ENCODE measurements around the gene IGF2.

IGF2 gene

DNA sequence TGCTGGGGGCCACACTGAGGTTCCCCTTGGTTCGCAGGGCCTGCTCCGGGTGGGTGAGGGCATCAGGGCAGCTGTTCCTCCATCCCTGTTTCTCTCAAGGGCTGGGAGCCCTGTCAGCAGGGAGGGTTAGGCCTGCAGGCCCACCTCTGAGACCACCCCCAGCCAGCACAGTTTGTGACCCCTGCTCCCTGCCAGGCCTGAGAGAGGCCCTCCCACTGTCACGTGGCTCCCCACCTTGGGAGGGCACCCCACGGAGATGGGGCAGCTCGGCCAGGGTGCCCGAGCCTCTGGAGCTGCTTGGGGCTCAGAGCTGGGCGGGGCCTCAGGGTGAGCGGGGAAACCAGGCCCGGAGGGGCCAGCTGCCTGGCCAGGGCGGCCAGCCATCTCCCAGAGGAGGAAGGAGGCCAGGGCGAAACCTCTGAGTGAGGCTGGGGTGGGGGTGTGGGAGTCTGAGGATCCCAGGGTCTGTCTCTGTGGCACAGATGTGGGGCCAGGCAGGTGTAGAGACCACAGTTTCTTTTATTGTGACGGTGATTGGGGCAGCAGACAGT, 24.3 kb upstream of the IGF2 start:
- Histone ChIP-seq H3K4me3 (ENCODE audit: insufficient read depth, low read depth, low read length) (no peak overlapping the region), H3K27ac (ENCODE audit: insufficient read depth, low read depth, low read length, poor library complexity, severe bottlenecking) (no peak overlapping the region), H3K36me3 (ENCODE audit: control insufficient read depth, insufficient read depth, low read length) (no peaks in the 10 kb centered on the region), H3K4me1 (ENCODE audit: control insufficient read depth, insufficient read depth, low read length) (peaks cover 3% of the 10 kb centered on the region), H3K9me3 (ENCODE audit: control insufficient read depth, low read length) (no peaks in the 10 kb centered on the region), H3K27me3 (ENCODE audit: control insufficient read depth, insufficient read depth, low read length, poor library complexity, severe bottlenecking) (peaks cover 5% of the 10 kb centered on the region)
- WGBS, 2 experiments, result 71 to 72% methylated on average over 12 of the region's 12 CpGs

DNA sequence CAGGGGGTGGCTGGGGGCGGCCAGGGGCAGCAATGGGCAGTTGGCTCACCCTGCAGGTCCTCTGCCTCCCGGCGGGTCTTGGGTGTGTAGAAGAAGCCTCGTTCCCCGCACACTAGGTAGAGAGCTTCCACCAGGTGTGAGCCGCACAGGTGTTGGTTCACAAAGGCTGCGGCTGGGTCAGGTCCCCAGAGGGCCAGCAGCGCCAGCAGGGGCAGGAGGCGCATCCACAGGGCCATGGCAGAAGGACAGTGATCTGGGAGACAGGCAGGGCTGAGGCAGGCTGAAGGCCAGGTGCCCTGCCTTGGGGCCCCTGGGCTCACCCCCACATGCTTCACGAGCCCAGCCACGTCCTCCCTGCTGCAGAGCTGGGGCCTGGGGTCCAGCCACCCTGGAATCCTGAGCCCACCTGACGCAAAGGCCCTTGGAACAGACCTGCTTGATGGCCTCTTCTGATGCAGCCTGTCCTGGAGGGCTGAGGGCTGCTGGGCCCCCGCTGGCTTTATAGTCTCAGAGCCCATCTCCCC, 21.6 kb upstream of the IGF2 start, which contains the start of gene INS:
INS (minus strand) TSS at position 474 of the 524 bp plus-strand sequence; CDS start at position 236, 238 bp downstream.
- no peaks in the 10 kb centered on the region for H3K4me1 ChIP-seq (ENCODE audit: control insufficient read depth, insufficient read depth, low read length)
- 92 to 94% methylated on average over 13 of the region's 13 CpGs for WGBS, 2 experiments
- no peaks in the 10 kb centered on the region for H3K9me3 ChIP-seq (ENCODE audit: control insufficient read depth, low read length)
- no peak within 1 kb of the TSS for H3K4me3 ChIP-seq (ENCODE audit: insufficient read depth, low read depth, low read length)
- H3K36me3 ChIP-seq (ENCODE audit: control insufficient read depth, insufficient read depth, low read length), result no peaks in the 10 kb centered on the region
- no peaks in the 10 kb centered on the region for H3K27me3 ChIP-seq (ENCODE audit: control insufficient read depth, insufficient read depth, low read length, poor library complexity, severe bottlenecking)
- H3K27ac ChIP-seq (ENCODE audit: insufficient read depth, low read depth, low read length, poor library complexity, severe bottlenecking), result no peak within 1 kb of the TSS

DNA sequence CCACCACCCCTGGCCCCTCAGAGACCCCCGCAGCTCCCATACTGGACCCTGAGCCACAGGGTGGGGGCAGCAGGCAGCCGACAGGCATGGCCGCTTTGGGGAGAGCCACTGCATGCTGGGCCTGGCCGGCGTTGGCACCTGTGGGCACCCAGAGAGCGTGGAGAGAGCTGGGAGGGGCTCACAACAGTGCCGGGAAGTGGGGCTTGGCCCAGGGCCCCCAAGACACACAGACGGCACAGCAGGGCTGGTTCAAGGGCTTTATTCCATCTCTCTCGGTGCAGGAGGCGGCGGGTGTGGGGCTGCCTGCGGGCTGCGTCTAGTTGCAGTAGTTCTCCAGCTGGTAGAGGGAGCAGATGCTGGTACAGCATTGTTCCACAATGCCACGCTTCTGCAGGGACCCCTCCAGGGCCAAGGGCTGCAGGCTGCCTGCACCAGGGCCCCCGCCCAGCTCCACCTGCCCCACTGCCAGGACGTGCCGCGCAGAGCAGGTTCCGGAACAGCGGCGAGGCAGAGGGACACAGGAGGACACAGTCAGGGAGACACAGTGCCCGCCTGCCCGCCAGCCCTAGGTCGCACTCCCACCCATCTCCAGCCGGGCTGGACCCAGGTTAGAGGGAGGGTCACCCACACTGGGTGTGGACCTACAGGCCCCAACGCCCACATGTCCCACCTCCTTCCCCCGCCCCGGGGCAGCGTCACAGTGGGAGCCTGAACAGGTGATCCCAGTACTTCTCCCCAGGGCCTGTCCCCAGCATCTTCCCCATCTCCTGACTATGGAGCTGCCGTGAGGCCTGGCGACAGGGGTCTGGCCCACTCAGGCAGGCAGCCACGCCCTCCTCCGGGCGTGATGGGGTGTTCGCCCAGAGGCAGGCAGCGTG, 20.6 kb upstream of the IGF2 start:
- no peaks in the 10 kb centered on the region for H3K36me3 ChIP-seq (ENCODE audit: control insufficient read depth, insufficient read depth, low read length)
- 92 to 94% methylated on average over 36 of the region's 36 CpGs for WGBS, 2 experiments
- H3K9me3 ChIP-seq (ENCODE audit: control insufficient read depth, low read length), result no peaks in the 10 kb centered on the region
- no peak overlapping the region for H3K4me3 ChIP-seq (ENCODE audit: insufficient read depth, low read depth, low read length)
- H3K27ac ChIP-seq (ENCODE audit: insufficient read depth, low read depth, low read length, poor library complexity, severe bottlenecking), result no peak overlapping the region
- H3K4me1 ChIP-seq (ENCODE audit: control insufficient read depth, insufficient read depth, low read length), result no peaks in the 10 kb centered on the region
- no peaks in the 10 kb centered on the region for H3K27me3 ChIP-seq (ENCODE audit: control insufficient read depth, insufficient read depth, low read length, poor library complexity, severe bottlenecking)

DNA sequence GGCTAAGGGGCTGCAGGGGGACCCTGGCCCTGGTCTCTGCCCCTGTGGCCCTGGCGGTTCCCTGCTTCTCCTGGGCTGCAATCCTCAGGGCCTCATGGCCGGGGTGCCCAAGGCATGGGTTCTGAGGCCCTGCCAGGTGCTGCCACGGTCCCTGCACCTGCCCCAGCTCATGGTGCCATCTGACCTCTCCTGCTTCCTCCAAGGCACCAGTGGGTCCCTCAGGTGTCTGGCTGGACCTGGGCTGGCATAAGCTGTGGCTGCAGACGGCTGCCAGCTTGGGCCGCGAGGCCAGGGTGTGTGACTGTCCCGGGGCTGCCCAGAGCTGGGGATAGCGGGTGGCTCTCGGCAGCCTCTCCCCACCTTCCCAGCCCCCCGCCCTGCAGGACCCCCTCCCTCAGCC, 19.8 kb upstream of the IGF2 start:
- Histone ChIP-seq H3K27me3 (ENCODE audit: control insufficient read depth, insufficient read depth, low read length, poor library complexity, severe bottlenecking) (no peaks in the 10 kb centered on the region), H3K27ac (ENCODE audit: insufficient read depth, low read depth, low read length, poor library complexity, severe bottlenecking) (no peak overlapping the region), H3K4me1 (ENCODE audit: control insufficient read depth, insufficient read depth, low read length) (no peaks in the 10 kb centered on the region), H3K4me3 (ENCODE audit: insufficient read depth, low read depth, low read length) (no peak overlapping the region), H3K9me3 (ENCODE audit: control insufficient read depth, low read length) (no peaks in the 10 kb centered on the region), H3K36me3 (ENCODE audit: control insufficient read depth, insufficient read depth, low read length) (no peaks in the 10 kb centered on the region)
- whole genome bisulfite sequencing, 2 experiments, result 93 to 95% methylated on average over 9 of the region's 10 CpGs

DNA sequence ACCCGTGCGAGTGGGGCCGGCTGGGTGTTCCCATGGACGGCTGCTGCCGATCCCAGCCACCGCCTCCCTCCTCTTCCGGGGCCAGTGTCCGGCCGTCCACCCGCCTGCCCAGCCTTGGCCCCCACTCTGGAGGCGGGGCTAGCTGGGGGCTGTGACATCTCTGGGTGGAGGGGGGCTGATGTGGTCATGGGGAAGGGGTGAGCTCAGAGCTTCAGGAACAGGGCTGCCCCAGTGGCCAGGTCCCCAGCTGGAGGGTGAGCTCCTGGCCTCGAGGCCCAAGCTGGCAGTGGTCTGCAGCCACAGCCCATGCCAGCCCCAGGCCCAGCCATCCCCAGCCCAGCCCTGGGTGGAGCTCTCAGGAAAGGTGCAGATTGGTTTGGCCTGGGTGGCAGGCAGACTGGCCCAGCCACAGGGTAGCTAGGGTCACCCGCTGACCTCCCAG, 19.1 kb upstream of the IGF2 start:
- Histone ChIP-seq H3K36me3 (ENCODE audit: control insufficient read depth, insufficient read depth, low read length) (no peaks in the 10 kb centered on the region), H3K27me3 (ENCODE audit: control insufficient read depth, insufficient read depth, low read length, poor library complexity, severe bottlenecking) (no peaks in the 10 kb centered on the region), H3K27ac (ENCODE audit: insufficient read depth, low read depth, low read length, poor library complexity, severe bottlenecking) (no peak overlapping the region), H3K4me1 (ENCODE audit: control insufficient read depth, insufficient read depth, low read length) (no peaks in the 10 kb centered on the region), H3K4me3 (ENCODE audit: insufficient read depth, low read depth, low read length) (no peak overlapping the region), H3K9me3 (ENCODE audit: control insufficient read depth, low read length) (no peaks in the 10 kb centered on the region)
- 86 to 89% methylated on average over 13 of the region's 13 CpGs for WGBS, 2 experiments

DNA sequence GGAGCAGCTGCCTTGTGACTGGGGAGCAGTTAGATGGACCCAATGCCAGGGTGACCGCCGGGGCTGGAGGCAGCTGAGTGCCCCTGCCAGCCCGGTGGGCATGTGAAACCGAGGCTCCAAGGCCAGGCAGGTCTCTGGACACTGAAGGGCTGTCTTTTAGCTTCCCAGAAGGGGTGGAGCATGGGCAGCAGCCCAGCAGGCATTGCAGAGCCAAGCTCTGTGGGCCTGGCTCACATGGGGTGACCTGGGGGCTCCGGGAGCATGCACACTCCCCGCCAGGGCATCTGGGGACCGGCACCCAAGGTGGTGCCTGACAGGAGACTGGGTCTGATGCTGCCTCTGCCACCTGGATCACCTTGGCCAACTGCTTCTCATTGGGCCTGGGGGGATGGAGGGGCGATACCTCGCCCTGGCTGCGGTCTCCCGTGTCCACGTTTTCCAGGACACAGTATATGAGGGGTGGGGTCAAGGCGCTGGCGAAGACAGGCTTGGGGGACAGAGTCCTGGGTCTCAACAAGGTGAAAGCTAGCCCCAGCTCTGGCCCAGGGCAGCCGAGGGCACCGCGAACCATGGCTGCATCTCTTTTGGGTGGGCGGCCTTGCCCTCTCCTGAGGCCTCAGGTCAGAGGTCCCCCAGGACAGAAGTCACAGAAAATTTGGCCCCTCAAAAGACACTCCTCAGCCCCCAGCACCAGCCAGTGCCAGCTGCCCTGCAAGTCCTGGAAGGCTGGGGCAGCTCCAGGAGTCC, 18.3 kb upstream of the IGF2 start:
- Histone ChIP-seq H3K27me3 (ENCODE audit: control insufficient read depth, insufficient read depth, low read length, poor library complexity, severe bottlenecking) (no peaks in the 10 kb centered on the region), H3K4me3 (ENCODE audit: insufficient read depth, low read depth, low read length) (no peak overlapping the region), H3K36me3 (ENCODE audit: control insufficient read depth, insufficient read depth, low read length) (no peaks in the 10 kb centered on the region), H3K4me1 (ENCODE audit: control insufficient read depth, insufficient read depth, low read length) (no peaks in the 10 kb centered on the region), H3K27ac (ENCODE audit: insufficient read depth, low read depth, low read length, poor library complexity, severe bottlenecking) (no peak overlapping the region), H3K9me3 (ENCODE audit: control insufficient read depth, low read length) (no peaks in the 10 kb centered on the region)
- 80 to 81% methylated on average over 18 of the region's 18 CpGs for WGBS, 2 experiments

DNA sequence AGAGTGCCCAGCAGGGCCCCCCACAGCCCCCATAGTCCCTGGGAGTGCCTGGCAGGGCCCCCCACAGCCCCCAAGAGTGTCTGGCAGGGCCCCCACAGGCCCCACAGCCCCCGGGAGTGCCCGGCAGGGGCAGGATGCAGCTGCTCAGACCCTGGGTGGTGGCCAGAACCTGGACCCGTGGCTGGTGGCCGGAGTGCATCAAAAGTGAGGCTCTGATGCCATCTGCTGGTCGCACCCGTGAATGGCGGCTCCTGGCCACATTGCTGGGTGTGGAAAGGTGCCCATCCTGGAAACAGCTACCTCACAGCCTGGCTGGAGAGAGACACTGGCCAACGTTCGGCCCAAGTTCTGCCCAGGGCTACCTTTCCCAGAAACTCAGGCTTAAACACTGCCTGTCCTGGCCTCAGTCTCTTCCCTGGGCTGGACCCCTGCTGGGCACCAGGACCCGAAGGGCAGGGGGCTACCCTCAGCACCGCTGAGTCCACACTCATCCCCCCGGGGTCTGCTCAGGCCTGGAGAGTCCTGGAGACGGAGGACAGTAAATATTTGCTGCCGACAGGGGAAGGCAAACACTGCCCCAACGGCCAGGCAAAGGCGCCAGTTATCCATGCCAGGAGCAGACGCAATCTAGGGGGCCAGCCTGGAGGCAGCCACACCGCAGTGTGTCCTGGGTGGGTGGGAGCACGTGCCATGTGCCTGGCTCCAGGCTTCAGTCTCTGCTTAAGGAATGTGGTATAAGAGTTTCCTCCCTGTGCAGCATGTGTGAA, 17.4 kb upstream of the IGF2 start:
- Histone ChIP-seq H3K4me1 (ENCODE audit: control insufficient read depth, insufficient read depth, low read length) (no peaks in the 10 kb centered on the region), H3K27me3 (ENCODE audit: control insufficient read depth, insufficient read depth, low read length, poor library complexity, severe bottlenecking) (no peaks in the 10 kb centered on the region), H3K36me3 (ENCODE audit: control insufficient read depth, insufficient read depth, low read length) (no peaks in the 10 kb centered on the region), H3K4me3 (ENCODE audit: insufficient read depth, low read depth, low read length) (no peak overlapping the region), H3K27ac (ENCODE audit: insufficient read depth, low read depth, low read length, poor library complexity, severe bottlenecking) (no peak overlapping the region), H3K9me3 (ENCODE audit: control insufficient read depth, low read length) (no peaks in the 10 kb centered on the region)
- WGBS, 2 experiments, result 50 to 51% methylated on average over 19 of the region's 19 CpGs

DNA sequence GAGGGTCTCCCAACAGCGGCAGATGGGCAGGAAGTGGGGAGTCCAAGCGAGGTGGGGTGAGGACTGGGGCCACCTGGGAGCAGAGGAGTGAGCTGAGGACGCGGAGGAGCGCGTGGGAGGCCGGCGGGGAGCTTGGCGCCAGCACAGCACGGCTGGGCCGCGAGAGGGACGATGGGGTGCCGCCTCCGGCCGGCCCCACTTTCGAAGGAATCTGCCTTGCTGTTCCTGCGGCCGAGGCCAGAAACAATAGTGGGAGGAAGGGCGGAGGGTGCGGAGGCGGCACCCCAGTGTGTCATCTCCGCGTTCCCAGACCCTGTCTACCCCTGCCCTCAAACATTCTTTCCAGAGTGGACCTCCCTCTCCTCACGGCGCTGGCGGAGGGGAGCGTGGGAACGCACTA, 16.3 kb upstream of the IGF2 start:
- Histone ChIP-seq H3K27me3 (ENCODE audit: control insufficient read depth, insufficient read depth, low read length, poor library complexity, severe bottlenecking) (no peaks in the 10 kb centered on the region), H3K4me1 (ENCODE audit: control insufficient read depth, insufficient read depth, low read length) (peaks cover 9% of the 10 kb centered on the region), H3K9me3 (ENCODE audit: control insufficient read depth, low read length) (no peaks in the 10 kb centered on the region), H3K36me3 (ENCODE audit: control insufficient read depth, insufficient read depth, low read length) (no peaks in the 10 kb centered on the region), H3K27ac (ENCODE audit: insufficient read depth, low read depth, low read length, poor library complexity, severe bottlenecking) (no peak overlapping the region), H3K4me3 (ENCODE audit: insufficient read depth, low read depth, low read length) (no peak overlapping the region)
- 86 to 91% methylated on average over 29 of the region's 29 CpGs for WGBS, 2 experiments

DNA sequence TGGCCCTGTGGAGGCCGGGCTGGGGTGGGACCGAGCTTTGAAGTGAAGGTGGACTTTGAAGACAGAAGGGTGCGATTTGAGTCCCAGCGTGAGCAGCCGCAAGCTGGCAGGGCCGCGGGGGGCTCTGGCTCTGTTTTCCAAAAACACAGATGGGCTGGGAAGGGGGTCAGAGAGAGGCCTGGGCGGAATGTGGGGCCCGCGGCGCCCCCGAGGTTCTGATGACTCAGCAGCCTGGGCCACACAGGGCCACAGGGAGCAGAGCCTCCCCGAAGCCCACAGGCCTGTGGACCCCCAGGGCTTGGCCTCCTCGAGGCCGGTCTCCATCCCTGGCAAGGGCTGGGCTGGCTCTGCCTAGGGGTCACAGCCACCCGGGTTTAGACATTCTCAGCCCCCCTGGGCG, 15.7 kb upstream of the IGF2 start:
- WGBS, 2 experiments, result 94% methylated on average over 17 of the region's 17 CpGs
- H3K36me3 ChIP-seq (ENCODE audit: control insufficient read depth, insufficient read depth, low read length), result no peaks in the 10 kb centered on the region

More for the DNA sequence above, 15.7 kb upstream of the IGF2 start:
- Histone ChIP-seq H3K9me3 (ENCODE audit: control insufficient read depth, low read length) (no peaks in the 10 kb centered on the region), H3K27ac (ENCODE audit: insufficient read depth, low read depth, low read length, poor library complexity, severe bottlenecking) (no peak overlapping the region), H3K4me1 (ENCODE audit: control insufficient read depth, insufficient read depth, low read length) (peaks cover 15% of the 10 kb centered on the region), H3K4me3 (ENCODE audit: insufficient read depth, low read depth, low read length) (no peak overlapping the region), H3K27me3 (ENCODE audit: control insufficient read depth, insufficient read depth, low read length, poor library complexity, severe bottlenecking) (peaks cover under 1% of the 10 kb centered on the region)
